Spleen (tissue), 11 donors: ENCODE measurements around the gene MYL5. TPM values are rescaled to one million over a fixed set of nuclear protein-coding genes. Genes with fewer than 3 reads are reported as not detected.

Experiments
- DNase-seq: peaks from one replicate; pipeline ENCODE4 v3.0.0-alpha.2; 2020
- H3K27ac ChIP-seq, 8 donors: fragments of 200-600 bp; sonication (generic) in 7 of 8; 1 replicate in 4 of 8; 2 replicates in 4 of 8; pipeline versions ENCODE4 v1.5.0 to v1.8.0; 2016 to 2021; ENCODE audit warnings: inconsistent platforms in 4 of 8, mild to moderate bottlenecking in 4 of 8, moderate library complexity in 1 of 8
- H3K27me3 ChIP-seq, 7 donors: fragments of 200-600 bp; sonication (generic) in 6 of 7; replicated peaks in 1 of 7; 1 replicate in 4 of 7; 2 replicates in 3 of 7; pipeline versions ENCODE4 v1.5.0 to v1.8.0; 2016 to 2021; ENCODE audit warnings: inconsistent platforms in 3 of 7, mild to moderate bottlenecking in 1 of 7
- H3K36me3 ChIP-seq, 6 donors: fragments of 200-600 bp; sonication (generic) in 5 of 6; 1 replicate in 4 of 6; 2 replicates in 2 of 6; pipeline versions ENCODE4 v1.5.0 to v1.8.0; 2016 to 2021; ENCODE audit warnings: inconsistent platforms in 2 of 6
- H3K4me1 ChIP-seq, 6 donors: fragments of 200-600 bp; sonication (generic) in 5 of 6; 1 replicate in 3 of 6; 2 replicates in 3 of 6; pipeline versions ENCODE4 v1.5.0 to v1.8.0; 2016 to 2021; ENCODE audit warnings: inconsistent platforms in 3 of 6
- H3K4me3 ChIP-seq, 8 donors: fragments of 200-600 bp; sonication (generic) in 7 of 8; 1 replicate in 4 of 8; 2 replicates in 4 of 8; pipeline versions ENCODE4 v1.5.0 to v1.8.0; 2016 to 2021; ENCODE audit warnings: inconsistent platforms in 4 of 8, mild to moderate bottlenecking in 4 of 8, moderate library complexity in 2 of 8
- H3K9me3 ChIP-seq, 8 donors: fragments of 200-600 bp; sonication (generic) in 7 of 8; 1 replicate in 4 of 8; 2 replicates in 4 of 8; pipeline versions ENCODE4 v1.5.0 to v1.8.0; 2016 to 2021; ENCODE audit warnings: inconsistent platforms in 4 of 8
- POLR2A ChIP-seq, 3 donors: fragments of 450-650 bp; IDR thresholded peaks; one replicate each; pipeline ENCODE4 v1.5.1; 2017; ENCODE audit warnings: antibody characterized with exemption in 3 of 3, mild to moderate bottlenecking in 1 of 3
- POLR2AphosphoS5 ChIP-seq, 3 donors: sonication (generic); formaldehyde crosslinking; IDR thresholded peaks; one replicate each; pipeline ENCODE4 v1.5.1; 2017; ENCODE audit warnings: antibody characterized with exemption in 3 of 3
- WGBS, 5 donors: extraction: QIAGEN DNeasy Blood & Tissue Kit in 3 of 5; methylation state at CpG; one replicate each; pipeline versions ENCODE4 v1.1.5 to v1.1.7; 2013 to 2018; 5-methylcytosine and 5-hydroxymethylcytosine counted together
- intact Hi-C: fragments of 100-400 bp; cut with DNase I; formaldehyde crosslinking; loops from one replicate; pipeline ENCODE4 v1.15.0; 2023; ENCODE audit warnings: low total_unique reads
- polyA plus RNA-seq, 3 donors: library from polyadenylated mRNA; stranded (reverse); fragments of 200-250 nt; gene quantifications; one replicate each; pipeline ENCODE4 v1.2.1, GENCODE V29; 2013
- total RNA-seq, 7 donors: library from RNA; depleted of rRNA in 3 of 7; stranded (reverse); fragments of >200 nt in 3 of 7; fragmentation: NEBNext Ultra II Directional in 4 of 7; extraction: Animal tissue kit (Norgen Biotek cat#: 25700) in 4 of 7; gene quantifications; one replicate each; pipeline versions ENCODE4 v1.1.0 to v1.2.1, GENCODE V29; 2016 to 2021
- TF ChIP-seq, protein P1 (sequence below), 11 experiments: fragments of 200-600 bp in 7 of 11; fragments of 450-650 bp in 4 of 11; sonication (generic) in 4 of 11; IDR thresholded peaks in 8 of 11; conservative IDR thresholded peaks in 3 of 11; 1 replicate in 7 of 11; 2 replicates in 4 of 11; pipeline versions ENCODE4 v1.4.0 to v1.8.0; 2016 to 2021; ENCODE audit warnings: antibody characterized with exemption in 11 of 11, inconsistent platforms in 4 of 11, mild to moderate bottlenecking in 1 of 11
- donor health status: healthy with polysubstance abuse.
- donor health status: DM: no; HTN: no; CAD: no; lungs with moderate emphysema.
- donor health status: DM: no; HTN: no; CAD: no.
- donor health status: Bipolar disorder and iron deficiency.
- donor health status: healthy.
- donor health status: DM: no; HTN: no; CAD: no.
- donor health status: DM: yes; HTN: yes; CAD: no.

MYL5 gene
- total and polyA plus RNA-seq, 10 donors = 9.2 to 32.6 (median 19.2) TPM

DNA sequence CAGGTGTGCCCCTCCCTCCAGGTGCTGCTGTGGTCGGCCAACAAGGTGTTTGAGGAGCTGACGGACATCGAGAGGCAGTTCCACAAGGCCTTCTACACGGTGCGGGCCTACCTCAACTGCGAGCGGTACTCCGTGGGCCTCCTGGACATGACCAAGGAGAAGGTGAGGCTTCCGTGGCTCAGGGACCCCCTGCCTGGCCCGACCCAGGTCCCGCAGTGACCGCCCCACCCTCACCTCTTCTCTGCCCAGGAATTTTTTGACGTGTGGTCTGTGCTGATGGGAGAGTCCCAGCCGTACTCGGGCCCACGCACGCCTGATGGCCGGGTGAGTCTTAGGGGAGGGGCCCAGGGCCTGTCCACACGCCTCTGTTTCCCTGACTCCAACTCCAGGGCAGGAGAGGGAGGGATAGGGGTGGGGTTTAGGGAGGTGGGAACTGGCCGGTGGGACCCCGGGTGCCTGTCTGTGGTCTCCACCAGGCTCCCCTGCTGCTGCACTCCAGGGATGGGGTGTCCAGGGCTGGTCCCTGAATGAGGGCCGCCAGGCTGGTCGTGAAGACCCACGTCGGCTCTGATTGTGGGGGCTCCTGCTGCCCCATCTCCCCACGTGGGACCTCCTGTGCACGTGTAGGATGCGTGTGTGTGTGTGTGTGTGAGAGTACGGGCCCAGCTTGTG lies 20.4 kb upstream of the MYL5 start:
- no peaks in the 10 kb centered on the region for H3K9me3 ChIP-seq
- H3K27ac ChIP-seq = no peak overlapping the region
- peaks cover 0 to 37% (median 9%) of the 10 kb centered on the region in 7 donors for H3K27me3 ChIP-seq
- WGBS, 5 donors = 82 to 89% (median 87%) methylated on average over 14 to 29 of the region's 29 CpGs
- peak; percentile 51 for DNase-seq
- no peaks in the 10 kb centered on the region for H3K36me3 ChIP-seq
- H3K4me1 ChIP-seq = no peaks in the 10 kb centered on the region
- TF ChIP-seq POLR2A (IDR thresholded peaks at IDR 0.05) = no peak
- no peak for TF ChIP-seq POLR2AphosphoS5 (IDR thresholded peaks at IDR 0.05)
- TF ChIP-seq, protein P1, sequence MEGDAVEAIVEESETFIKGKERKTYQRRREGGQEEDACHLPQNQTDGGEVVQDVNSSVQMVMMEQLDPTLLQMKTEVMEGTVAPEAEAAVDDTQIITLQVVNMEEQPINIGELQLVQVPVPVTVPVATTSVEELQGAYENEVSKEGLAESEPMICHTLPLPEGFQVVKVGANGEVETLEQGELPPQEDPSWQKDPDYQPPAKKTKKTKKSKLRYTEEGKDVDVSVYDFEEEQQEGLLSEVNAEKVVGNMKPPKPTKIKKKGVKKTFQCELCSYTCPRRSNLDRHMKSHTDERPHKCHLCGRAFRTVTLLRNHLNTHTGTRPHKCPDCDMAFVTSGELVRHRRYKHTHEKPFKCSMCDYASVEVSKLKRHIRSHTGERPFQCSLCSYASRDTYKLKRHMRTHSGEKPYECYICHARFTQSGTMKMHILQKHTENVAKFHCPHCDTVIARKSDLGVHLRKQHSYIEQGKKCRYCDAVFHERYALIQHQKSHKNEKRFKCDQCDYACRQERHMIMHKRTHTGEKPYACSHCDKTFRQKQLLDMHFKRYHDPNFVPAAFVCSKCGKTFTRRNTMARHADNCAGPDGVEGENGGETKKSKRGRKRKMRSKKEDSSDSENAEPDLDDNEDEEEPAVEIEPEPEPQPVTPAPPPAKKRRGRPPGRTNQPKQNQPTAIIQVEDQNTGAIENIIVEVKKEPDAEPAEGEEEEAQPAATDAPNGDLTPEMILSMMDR (IDR thresholded peaks at IDR 0.05 in 8 of 11, conservative IDR thresholded peaks at IDR 0.05 in 3 of 11) = no peak
- intact Hi-C loops = no loop called here
- H3K4me3 ChIP-seq = no peak overlapping the region

DNA sequence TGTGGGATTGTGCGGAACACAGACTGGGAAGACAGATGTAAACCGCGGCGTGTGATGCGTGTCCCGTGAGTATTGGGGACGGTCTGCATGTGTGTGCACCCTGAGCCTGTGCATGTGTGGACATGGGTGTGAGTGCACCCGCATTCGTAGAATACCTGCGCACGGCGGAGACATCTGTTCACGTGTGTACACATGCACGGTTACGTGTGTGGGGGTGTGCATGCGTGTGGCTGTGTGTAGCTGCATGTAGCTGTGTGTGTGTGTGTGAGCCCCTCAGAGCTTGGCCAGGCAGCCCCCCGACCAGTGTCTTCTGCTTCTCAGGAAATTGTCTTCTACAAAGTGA lies 19.9 kb upstream of the MYL5 start:
- no peaks in the 10 kb centered on the region for H3K4me1 ChIP-seq
- WGBS, 5 donors = 93 to 96% (median 95%) methylated on average over 15 to 17 of the region's 17 CpGs
- H3K27ac ChIP-seq = no peak overlapping the region
- no peaks in the 10 kb centered on the region for H3K9me3 ChIP-seq
- peaks cover 0 to 34% (median 6%) of the 10 kb centered on the region in 7 donors for H3K27me3 ChIP-seq
- DNase-seq = peak; percentile 67
- no peaks in the 10 kb centered on the region for H3K36me3 ChIP-seq
- no peak overlapping the region for H3K4me3 ChIP-seq
- TF ChIP-seq POLR2A (IDR thresholded peaks at IDR 0.05) = no peak
- TF ChIP-seq POLR2AphosphoS5 (IDR thresholded peaks at IDR 0.05) = no peak
- TF ChIP-seq, protein P1 (IDR thresholded peaks at IDR 0.05 in 8 of 11, conservative IDR thresholded peaks at IDR 0.05 in 3 of 11) = no peak
- intact Hi-C loops = no loop called here

DNA sequence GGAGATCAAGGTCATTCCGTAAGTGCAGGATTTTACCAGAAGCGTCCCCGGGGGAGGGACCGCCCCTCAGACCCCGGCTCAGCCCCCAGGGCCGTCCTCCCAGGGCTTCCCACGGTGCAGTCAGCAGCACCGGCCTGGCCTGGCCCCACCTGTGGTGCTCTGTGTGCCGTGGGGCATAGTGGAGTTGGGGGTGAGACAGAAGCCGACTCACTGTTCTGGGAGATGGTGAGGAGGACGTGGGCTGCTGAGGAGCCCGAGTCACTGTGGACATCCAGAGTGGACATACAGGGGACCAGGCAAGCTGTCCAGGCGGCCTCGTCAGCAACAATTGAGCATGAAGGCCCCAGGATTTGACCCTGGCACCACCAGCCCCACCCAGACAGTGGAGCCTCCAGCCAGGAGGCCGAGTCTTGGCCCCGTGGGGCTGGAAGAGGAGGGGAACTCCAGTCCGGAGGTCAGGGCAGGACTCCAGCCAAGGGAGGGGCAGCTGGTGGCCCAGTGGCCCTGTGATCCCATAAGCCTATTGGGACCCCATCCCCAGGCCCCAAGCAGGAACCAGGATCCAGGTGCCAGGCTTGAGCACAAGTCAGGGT lies 19.4 kb upstream of the MYL5 start:
- no peaks in the 10 kb centered on the region for H3K4me1 ChIP-seq
- WGBS, 5 donors = 58 to 76% (median 62%) methylated on average over 8 to 17 of the region's 17 CpGs
- H3K27ac ChIP-seq = no peak overlapping the region
- no peaks in the 10 kb centered on the region for H3K36me3 ChIP-seq
- H3K4me3 ChIP-seq = no peak overlapping the region
- DNase-seq = peak; percentile 65
- H3K27me3 ChIP-seq = peaks cover 0 to 29% (median 3%) of the 10 kb centered on the region in 7 donors
- H3K9me3 ChIP-seq = no peaks in the 10 kb centered on the region
- intact Hi-C loops = no loop called here
- TF ChIP-seq, protein P1 (IDR thresholded peaks at IDR 0.05 in 8 of 11, conservative IDR thresholded peaks at IDR 0.05 in 3 of 11) = no peak
- peak in 1 of 3 donors; percentile 8 for TF ChIP-seq POLR2AphosphoS5 (IDR thresholded peaks at IDR 0.05)

DNA sequence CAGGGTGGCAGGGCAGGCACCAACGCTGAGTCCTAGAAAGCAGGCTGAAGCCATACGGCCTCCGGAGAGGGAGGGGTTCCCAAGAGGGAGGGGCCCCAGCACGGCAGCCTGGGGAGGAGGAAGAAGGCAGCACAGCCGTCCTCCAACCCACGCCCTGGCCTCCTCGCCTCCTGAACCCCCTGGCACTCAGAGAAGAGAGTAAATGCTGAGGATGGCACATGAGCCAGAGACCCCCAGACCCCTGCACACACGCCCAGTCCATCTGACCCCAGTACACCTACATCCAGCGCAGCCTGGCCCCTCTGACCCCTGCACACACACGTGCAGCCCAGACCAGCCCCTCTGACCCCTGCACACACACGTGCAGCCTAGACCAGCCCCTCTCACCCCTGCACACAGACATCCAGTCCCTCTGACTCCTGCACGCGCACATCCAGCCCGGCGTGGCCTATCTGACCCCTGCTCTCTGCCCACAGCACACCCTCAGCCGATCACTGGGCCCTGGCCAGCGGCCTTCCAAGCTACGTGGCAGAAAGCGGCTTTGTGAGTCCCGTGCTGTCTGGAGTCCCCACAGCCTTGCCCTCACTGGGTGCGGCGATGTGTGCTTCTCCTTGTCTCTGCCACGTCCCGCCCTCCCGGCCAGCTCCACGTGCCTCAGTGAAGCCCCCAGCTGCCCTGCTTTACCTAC lies 18.7 kb upstream of the MYL5 start:
- H3K36me3 ChIP-seq = no peaks in the 10 kb centered on the region
- H3K27me3 ChIP-seq = peaks cover 0 to 22% (median 1%) of the 10 kb centered on the region in 7 donors
- TF ChIP-seq, protein P1 (IDR thresholded peaks at IDR 0.05 in 8 of 11, conservative IDR thresholded peaks at IDR 0.05 in 3 of 11) = no peak
- TF ChIP-seq POLR2AphosphoS5 (IDR thresholded peaks at IDR 0.05) (no peak), POLR2A (IDR thresholded peaks at IDR 0.05) (no peak)
- H3K4me3 ChIP-seq = no peak overlapping the region
- no peaks in the 10 kb centered on the region for H3K9me3 ChIP-seq
- intact Hi-C loops = no loop called here
- no peak overlapping the region for H3K27ac ChIP-seq
- H3K4me1 ChIP-seq = no peaks in the 10 kb centered on the region
- peak; percentile 73 for DNase-seq
- 65 to 82% (median 74%) methylated on average over 22 to 26 of the region's 26 CpGs for WGBS, 5 donors
